HCT116 (cell line): ENCODE results near the gene ICOS. TPM values are rescaled to one million over a fixed set of nuclear protein-coding genes. Genes with fewer than 3 reads are reported as not detected.

Experiments used
- ATAC-seq: fragments of 200-7000 bp; cut with Tn5 transposase; 2 replicates; pipeline ENCODE4 v1.9.1; 2020; ENCODE audit warnings: mild to moderate bottlenecking, moderate library complexity
- Bru-seq: library from RNA; stranded (reverse); fragments of 400-500 nt; gene quantifications from one replicate; lab custom pipeline; 2021; lab: Mats Ljungman, UMichigan
- BruChase-seq, 2 experiments: library from RNA; stranded (reverse); fragments of 400-500 nt; gene quantifications; one replicate each; lab custom pipeline; 2021; lab: Mats Ljungman, UMichigan
- BruUV-seq: library from RNA; stranded (reverse); fragments of 400-500 nt; replicated peaks from 2 replicates; lab custom pipeline; 2021; lab: Mats Ljungman, UMichigan
- CTCF ChIA-PET: fragments of 300-600 bp; sonication (Branson Sonifier 250); formaldehyde crosslinking; loops from one replicate; lab custom pipeline; 2021; ENCODE audit warnings: antibody characterized with exemption; lab: Charles Lee
- POLR2A ChIA-PET: fragments of 300-600, 350-600 bp; sonication (Branson Sonifier 250); formaldehyde crosslinking; loops from one replicate; lab custom pipeline; 2021; ENCODE audit warnings: antibody characterized with exemption; lab: Charles Lee
- RAD21 ChIA-PET, 2 experiments: fragments of 300-600 bp; sonication (Branson Sonifier 250); formaldehyde crosslinking; loops; one replicate each; lab custom pipeline; 2023; ENCODE audit warnings: low total read pairs in 2 of 2; ENCODE audit not compliant: uncharacterized antibody in 2 of 2, unreplicated experiment in 2 of 2, low non-redundant PET in 1 of 2; lab: Charles Lee
- DNase-seq: peaks from one replicate; pipeline ENCODE4 v3.0.0-alpha.2; 2010; ENCODE audit warnings: low read depth, low spot score
- H2AFZ ChIP-seq: fragments of 200-600 bp; shearing (Covaris generic), sonication (generic); 2 replicates; pipeline ENCODE4 v1.6.1; 2017; ENCODE audit warnings: low read depth, mixed run types, mixed read lengths, antibody characterized with exemption, low read length; ENCODE audit not compliant: poor library complexity, severe bottlenecking
- H3K27ac ChIP-seq: 2 replicates; pipeline ENCODE4 v1.5.1; 2012; ENCODE audit warnings: low read depth, low read length
- H3K27me3 ChIP-seq: fragments of 200-600 bp; sonication (generic); 2 replicates; pipeline ENCODE4 v1.6.1; 2016; ENCODE audit warnings: mixed run types, low read length, mixed read lengths; ENCODE audit not compliant: insufficient read depth
- H3K36me3 ChIP-seq, 2 experiments: fragments of 200-500 bp in 1 of 2; fragments of 200-600 bp in 1 of 2; sonication (Bioruptor generic) in 1 of 2; sonication (generic) in 1 of 2; 2 replicates each; pipeline versions ENCODE4 v1.5.1 to v1.6.1; 2014 to 2016; ENCODE audit warnings: low read length in 2 of 2, inconsistent platforms in 1 of 2, mixed read lengths in 1 of 2, mixed run types in 1 of 2; ENCODE audit not compliant: insufficient read depth in 2 of 2, control insufficient read depth in 1 of 2
- H3K4me1 ChIP-seq, 2 experiments: fragments of 200-600 bp in 1 of 2; sonication (generic) in 1 of 2; 2 replicates each; pipeline versions ENCODE4 v1.5.1 to v1.6.1; 2012 to 2017; ENCODE audit warnings: low read length in 2 of 2, inconsistent platforms in 1 of 2, mild to moderate bottlenecking in 1 of 2, mixed read lengths in 1 of 2, mixed run types in 1 of 2, moderate library complexity in 1 of 2; ENCODE audit not compliant: insufficient read depth in 2 of 2, control insufficient read depth in 1 of 2
- H3K4me2 ChIP-seq: fragments of 200-600 bp; sonication (generic); 2 replicates; pipeline ENCODE4 v1.6.1; 2017; ENCODE audit warnings: mixed run types, low read length, mixed read lengths
- H3K4me3 ChIP-seq, 2 experiments: fragments of 200-600 bp in 1 of 2; sonication (generic) in 1 of 2; replicated peaks in 1 of 2; 2 replicates each; pipeline ENCODE4 v1.5.1; 2011 to 2016; ENCODE audit warnings: low read length in 2 of 2, control low read depth in 1 of 2, low read depth in 1 of 2, mild to moderate bottlenecking in 1 of 2, mixed read lengths in 1 of 2, mixed run types in 1 of 2
- H3K79me2 ChIP-seq: fragments of 200-600 bp; sonication (generic); 2 replicates; pipeline ENCODE4 v1.6.1; 2017; ENCODE audit warnings: mild to moderate bottlenecking, mixed run types, low read length, moderate library complexity, mixed read lengths; ENCODE audit not compliant: insufficient read depth
- H3K9ac ChIP-seq: fragments of 200-600 bp; sonication (generic); 2 replicates; pipeline ENCODE4 v1.6.1; 2016; ENCODE audit warnings: low read length, mixed read lengths
- H3K9me2 ChIP-seq: fragments of 200-600 bp; sonication (generic), shearing (Covaris generic); 2 replicates; pipeline ENCODE4 v1.6.1; 2017; ENCODE audit warnings: mixed run types, mild to moderate bottlenecking, moderate library complexity; ENCODE audit not compliant: insufficient read depth
- H3K9me3 ChIP-seq, 2 experiments: fragments of 200-500 bp in 1 of 2; fragments of 200-600 bp in 1 of 2; sonication (Bioruptor generic) in 1 of 2; sonication (generic) in 1 of 2; 2 replicates each; pipeline ENCODE4 v1.6.1; 2014 to 2017; ENCODE audit warnings: low read length in 2 of 2, mixed read lengths in 2 of 2, inconsistent platforms in 1 of 2, low read depth in 1 of 2, mild to moderate bottlenecking in 1 of 2, mixed run types in 1 of 2, moderate library complexity in 1 of 2; ENCODE audit not compliant: control insufficient read depth in 1 of 2, insufficient read depth in 1 of 2
- H4K20me1 ChIP-seq: fragments of 200-600 bp; sonication (generic), shearing (Covaris generic); 2 replicates; pipeline ENCODE4 v1.6.1; 2017; ENCODE audit warnings: mixed run types, mild to moderate bottlenecking, moderate library complexity; ENCODE audit not compliant: insufficient read depth
- CBX3 ChIP-seq: IDR thresholded peaks from 2 replicates; pipeline ENCODE4 v1.6.1; 2012; ENCODE audit warnings: low read depth
- CEBPB ChIP-seq: IDR thresholded peaks from 2 replicates; pipeline ENCODE4 v1.6.1; 2012; ENCODE audit warnings: low read depth
- CTCF ChIP-seq, 3 experiments: fragments of 200-600 bp in 1 of 3; sonication (generic) in 1 of 3; IDR thresholded peaks in 2 of 3; conservative IDR thresholded peaks in 1 of 3; 2 replicates each; pipeline ENCODE4 v1.5.1; 2012 to 2017; ENCODE audit warnings: low read depth in 2 of 3, low read length in 2 of 3, antibody characterized with exemption in 1 of 3, borderline replicate concordance in 1 of 3, control low read depth in 1 of 3, mild to moderate bottlenecking in 1 of 3, mixed read lengths in 1 of 3, mixed run types in 1 of 3, moderate library complexity in 1 of 3; ENCODE audit not compliant: insufficient read depth in 1 of 3
- EGR1 ChIP-seq: IDR thresholded peaks from 2 replicates; pipeline ENCODE4 v1.6.1; 2012; ENCODE audit warnings: low read depth
- FOSL1 ChIP-seq: IDR thresholded peaks from 2 replicates; pipeline ENCODE4 v1.6.1; 2012; ENCODE audit warnings: low read depth
- MAX ChIP-seq: IDR thresholded peaks from 2 replicates; pipeline ENCODE4 v1.6.1; 2012
- POLR2AphosphoS5 ChIP-seq: IDR thresholded peaks from 2 replicates; pipeline ENCODE4 v1.6.1; 2011; ENCODE audit warnings: mild to moderate bottlenecking, low read depth, low read length, moderate library complexity
- RAD21 ChIP-seq: IDR thresholded peaks from 2 replicates; pipeline ENCODE4 v1.6.1; 2012; ENCODE audit warnings: low read depth, mild to moderate bottlenecking
- SRF ChIP-seq: IDR thresholded peaks from 2 replicates; pipeline ENCODE4 v1.6.1; 2012; ENCODE audit warnings: low read depth
- TCF7L2 ChIP-seq: IDR thresholded peaks from 2 replicates; pipeline ENCODE4 v1.7.0; 2011; ENCODE audit warnings: borderline replicate concordance, inconsistent platforms; ENCODE audit not compliant: insufficient read depth, insufficient read length; ENCODE audit errors: extremely low read depth
- ZNF274 ChIP-seq: fragments of 200-500 bp; sonication (Bioruptor generic); IDR thresholded peaks from 2 replicates; pipeline ENCODE4 v1.6.1; 2014; ENCODE audit warnings: mild to moderate bottlenecking, low read depth, low read length, inconsistent platforms
- intact Hi-C: fragments of 100-400 bp; cut with micrococcal nuclease; formaldehyde crosslinking; loops from 2 replicates; pipeline ENCODE4 v1.10.0; 2022
- long read RNA-seq: library from polyadenylated mRNA; unstranded; transcript quantifications from one replicate; pipeline ENCODE4 v2.0.0, GENCODE V29; 2021; ENCODE audit not compliant: unreplicated experiment
- polyA plus RNA-seq: library from polyadenylated mRNA; unstranded; fragments of >200 nt; gene quantifications from 2 replicates; pipeline ENCODE4 v1.2.1, GENCODE V29; 2012; ENCODE audit warnings: missing spikeins
- total RNA-seq: library from RNA; stranded (reverse); gene quantifications from one replicate; pipeline ENCODE4 v1.2.1, GENCODE V29; 2021; ENCODE audit not compliant: unreplicated experiment
- TF ChIP-seq, protein P1 (sequence below): IDR thresholded peaks from 2 replicates; pipeline ENCODE4 v1.6.1; 2011; ENCODE audit warnings: mild to moderate bottlenecking, low read length, moderate library complexity; ENCODE audit not compliant: insufficient replicate concordance; ENCODE audit errors: extremely low read depth

Gene ICOS, protein sequence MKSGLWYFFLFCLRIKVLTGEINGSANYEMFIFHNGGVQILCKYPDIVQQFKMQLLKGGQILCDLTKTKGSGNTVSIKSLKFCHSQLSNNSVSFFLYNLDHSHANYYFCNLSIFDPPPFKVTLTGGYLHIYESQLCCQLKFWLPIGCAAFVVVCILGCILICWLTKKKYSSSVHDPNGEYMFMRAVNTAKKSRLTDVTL
- not detected for total RNA-seq
- polyA plus RNA-seq: not detected in 2 replicates
- percentile 4 among the genes with signal in this experiment for Bru-seq, nascent RNA
- percentile 4 among the genes with signal in this experiment for BruChase-seq, experiment 1, labeled RNA remaining after a 6-hour chase
- not detected for BruChase-seq, experiment 2, labeled RNA remaining after a 2-hour chase
- long read RNA-seq: 0 reads

DNA sequence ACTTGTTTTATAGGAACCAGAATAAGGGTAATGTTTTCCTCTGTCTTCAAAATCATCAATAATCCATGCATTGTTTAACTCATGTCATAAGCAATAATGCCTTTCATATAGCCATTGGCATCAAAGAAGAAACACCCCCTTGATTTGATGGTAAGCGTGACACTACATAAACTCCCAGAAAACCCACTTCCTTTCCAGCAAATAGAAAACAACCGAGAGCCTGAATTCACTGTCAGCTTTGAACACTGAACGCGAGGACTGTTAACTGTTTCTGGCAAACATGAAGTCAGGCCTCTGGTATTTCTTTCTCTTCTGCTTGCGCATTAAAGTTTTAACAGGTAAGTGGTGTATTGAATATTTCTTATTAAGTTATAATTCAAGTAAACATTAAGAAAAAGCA lies at the start of gene ICOS:
ICOS (plus strand) TSS at position 229 of the 400 bp plus-strand sequence; CDS start at position 281, 52 bp downstream.
- RAD21 ChIA-PET: no interaction called here
- Histone ChIP-seq H2AFZ (no peak within 1 kb of the TSS), H3K4me3 (no peak within 1 kb of the TSS), H3K27ac (no peak within 1 kb of the TSS), H3K4me1 (no peaks in the 10 kb centered on the region), H3K36me3 (no peaks in the 10 kb centered on the region), H4K20me1 (no peaks in the 10 kb centered on the region), H3K9me2 (no peaks in the 10 kb centered on the region), H3K4me2 (no peak within 1 kb of the TSS), H3K27me3 (no peaks in the 10 kb centered on the region), H3K79me2 (no peaks in the 10 kb centered on the region), H3K9me3 (no peaks in the 10 kb centered on the region), H3K9ac (no peak within 1 kb of the TSS)
- no peak for DNase-seq
- intact Hi-C loops: no loop called here
- TF ChIP-seq SRF: no peak
- no peak for TF ChIP-seq EGR1
- TF ChIP-seq CEBPB: no peak
- no peak for TF ChIP-seq CTCF (IDR thresholded peaks at IDR 0.05 in 2 of 3, conservative IDR thresholded peaks at IDR 0.05 in 1 of 3; ENCODE audit: borderline replicate concordance in 1 of 3, insufficient read depth in 1 of 3, low read depth in 2 of 3, low read length in 2 of 3)
- TF ChIP-seq TCF7L2: no peak
- TF ChIP-seq MAX: no peak
- no peak for TF ChIP-seq RAD21
- no peak for TF ChIP-seq POLR2AphosphoS5
- TF ChIP-seq CBX3: no peak
- TF ChIP-seq, protein P1, sequence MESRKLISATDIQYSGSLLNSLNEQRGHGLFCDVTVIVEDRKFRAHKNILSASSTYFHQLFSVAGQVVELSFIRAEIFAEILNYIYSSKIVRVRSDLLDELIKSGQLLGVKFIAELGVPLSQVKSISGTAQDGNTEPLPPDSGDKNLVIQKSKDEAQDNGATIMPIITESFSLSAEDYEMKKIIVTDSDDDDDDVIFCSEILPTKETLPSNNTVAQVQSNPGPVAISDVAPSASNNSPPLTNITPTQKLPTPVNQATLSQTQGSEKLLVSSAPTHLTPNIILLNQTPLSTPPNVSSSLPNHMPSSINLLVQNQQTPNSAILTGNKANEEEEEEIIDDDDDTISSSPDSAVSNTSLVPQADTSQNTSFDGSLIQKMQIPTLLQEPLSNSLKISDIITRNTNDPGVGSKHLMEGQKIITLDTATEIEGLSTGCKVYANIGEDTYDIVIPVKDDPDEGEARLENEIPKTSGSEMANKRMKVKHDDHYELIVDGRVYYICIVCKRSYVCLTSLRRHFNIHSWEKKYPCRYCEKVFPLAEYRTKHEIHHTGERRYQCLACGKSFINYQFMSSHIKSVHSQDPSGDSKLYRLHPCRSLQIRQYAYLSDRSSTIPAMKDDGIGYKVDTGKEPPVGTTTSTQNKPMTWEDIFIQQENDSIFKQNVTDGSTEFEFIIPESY: no peak
- TF ChIP-seq FOSL1: no peak
- no peak for TF ChIP-seq ZNF274
- CTCF ChIA-PET: no interaction called here
- POLR2A ChIA-PET: no interaction called here
- ATAC-seq: no peak
- no TSS peak for BruUV-seq
